ENCODE measurements around the gene PTPN14. TPM values are rescaled to one million over a fixed set of nuclear protein-coding genes. Genes with fewer than 3 reads are reported as not detected.

PTPN14 gene
- polyA plus RNA-seq, 4 donors: 29.6 to 42.9 (median 33.5) TPM

DNA sequence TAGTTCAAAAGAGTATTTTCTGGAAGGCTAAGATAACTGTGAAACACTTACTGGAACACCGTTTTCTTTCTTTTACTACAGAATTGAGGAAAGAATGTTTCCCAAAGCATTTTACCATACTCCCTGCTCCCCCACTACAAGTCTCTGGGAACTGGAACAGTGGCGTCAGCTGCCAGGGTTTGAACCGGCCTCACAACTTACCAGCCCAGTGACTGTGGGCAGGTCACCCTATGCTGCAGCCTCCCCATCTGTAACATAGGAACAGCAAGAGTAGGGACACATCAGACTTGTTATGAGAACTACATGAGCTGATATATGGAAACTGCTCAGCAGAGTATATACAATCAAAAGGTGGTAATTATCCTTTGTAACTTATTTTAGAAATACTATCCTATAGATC is 91.5 kb downstream of the PTPN14 start:
- no peak for DNase-seq (ENCODE audit: low read depth in 4 of 4, low spot score in 2 of 4)

DNA sequence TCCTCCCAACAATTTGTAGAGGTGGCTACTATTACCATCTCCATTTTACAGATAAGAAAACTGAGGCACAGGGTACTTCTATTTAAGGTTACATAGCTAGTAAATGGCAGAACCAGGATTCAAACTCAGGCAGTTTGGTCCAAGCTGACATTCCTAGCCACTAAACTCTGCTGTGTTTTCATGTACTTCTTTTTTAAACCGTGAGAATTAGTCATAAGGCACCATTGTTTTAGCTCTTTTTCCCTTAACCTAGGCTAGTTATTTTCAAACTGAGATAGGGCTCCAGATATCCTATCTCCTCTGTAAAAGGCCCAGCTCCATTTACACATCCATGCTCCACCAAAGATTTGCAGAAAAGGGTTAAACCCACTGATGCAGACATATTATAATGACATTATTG is 92.9 kb downstream of the PTPN14 start:
- DNase-seq (ENCODE audit: low read depth in 4 of 4, low spot score in 2 of 4): no peak

DNA sequence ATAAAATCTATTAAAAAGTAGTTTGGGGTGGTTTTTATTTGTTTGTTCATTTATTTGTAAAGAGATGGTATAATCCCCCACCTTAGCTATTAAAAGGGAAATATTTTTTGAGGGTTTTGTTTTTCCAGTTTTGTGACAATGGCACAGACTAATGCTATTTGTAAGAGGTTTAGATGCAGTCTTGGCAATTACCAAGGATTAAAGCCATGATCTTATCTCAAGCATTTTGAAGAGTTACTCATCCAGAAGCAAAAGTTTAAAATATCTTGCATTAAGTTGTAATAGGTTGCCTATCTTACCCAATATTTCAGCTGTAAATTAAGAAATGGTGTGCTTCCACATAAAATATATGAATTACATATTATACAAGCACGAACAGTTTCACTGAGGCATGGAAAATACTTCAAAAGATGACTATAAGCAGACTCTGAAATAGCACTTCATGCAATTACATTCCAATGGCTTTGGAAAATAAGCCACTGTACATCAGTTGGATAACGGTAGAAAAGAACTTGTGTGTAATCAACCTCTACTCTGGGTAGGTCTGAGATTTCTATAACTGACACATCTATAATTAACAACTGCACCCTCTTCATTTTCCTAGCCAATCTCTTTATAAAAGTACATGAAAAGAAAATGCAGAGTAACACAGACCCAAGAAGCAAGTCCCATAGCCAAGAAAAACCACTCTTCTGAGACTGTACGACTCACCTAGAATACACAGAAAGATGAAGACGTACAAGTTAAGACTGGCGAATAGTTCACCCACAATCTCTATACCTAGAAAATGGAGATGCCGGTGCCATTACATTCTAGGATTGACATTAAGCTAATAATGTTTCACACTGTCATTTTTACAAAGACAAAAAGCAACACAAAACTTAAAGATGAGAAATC is 95.2 kb downstream of the PTPN14 start:
- DNase-seq (ENCODE audit: low read depth in 4 of 4, low spot score in 2 of 4): no peak

DNA sequence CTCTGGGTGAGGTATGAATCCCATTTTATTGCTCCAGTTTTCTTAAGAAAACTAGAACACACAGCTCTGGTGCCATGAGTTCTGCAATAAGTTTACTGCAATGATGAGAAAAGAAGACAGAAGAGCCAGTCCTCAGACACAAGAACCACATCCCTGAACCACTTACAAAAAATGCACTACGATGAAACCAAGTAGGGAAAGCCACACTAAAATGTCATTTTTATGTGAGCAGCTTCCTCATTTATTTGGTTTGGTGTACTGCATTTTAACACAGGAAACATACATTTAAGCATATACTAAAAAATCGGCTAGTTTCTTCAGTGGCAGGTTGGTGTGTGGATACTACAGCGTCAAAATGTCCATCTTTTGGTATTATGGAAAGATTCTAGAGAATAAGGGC is 95.9 kb downstream of the PTPN14 start:
- no peak for DNase-seq (ENCODE audit: low read depth in 4 of 4, low spot score in 2 of 4)

DNA sequence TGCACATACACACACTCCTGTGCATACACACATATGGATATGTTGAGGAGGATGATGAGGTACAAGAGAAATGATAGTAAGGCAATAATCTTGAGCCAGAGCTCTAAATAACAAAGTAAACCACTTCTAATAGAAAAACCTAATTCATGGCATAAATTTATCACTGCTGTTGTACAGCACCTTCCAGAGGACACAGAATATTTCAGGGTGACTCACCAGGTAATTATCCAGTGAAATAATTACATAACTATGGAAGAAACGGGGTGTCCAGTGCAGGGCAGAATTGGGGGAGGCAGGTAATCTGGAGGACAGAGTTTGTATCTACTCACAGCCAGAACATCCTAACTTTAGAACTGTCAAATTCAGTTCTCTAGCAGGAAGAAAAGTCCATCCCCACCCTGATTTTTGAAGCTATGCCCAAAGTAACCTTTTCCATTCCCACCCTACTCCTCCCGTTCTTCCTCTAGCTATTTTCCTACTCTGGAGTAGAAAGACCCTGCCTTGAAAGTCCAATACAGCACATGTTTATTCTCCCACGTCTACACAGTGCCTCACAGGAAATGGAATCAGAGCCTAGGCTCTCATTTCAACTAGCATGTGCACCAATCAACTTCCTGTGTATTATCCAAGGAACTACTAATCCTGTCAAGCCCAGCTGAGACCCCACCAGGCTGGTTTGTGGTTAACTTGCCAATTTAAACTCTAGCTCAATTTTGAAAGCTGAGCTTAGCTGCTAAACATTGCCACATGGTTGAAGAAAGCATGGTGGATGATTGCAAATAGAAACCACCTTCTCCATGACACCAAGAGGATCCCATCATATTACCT is 96.6 kb downstream of the PTPN14 start:
- DNase-seq (ENCODE audit: low read depth in 4 of 4, low spot score in 2 of 4): no peak

DNA sequence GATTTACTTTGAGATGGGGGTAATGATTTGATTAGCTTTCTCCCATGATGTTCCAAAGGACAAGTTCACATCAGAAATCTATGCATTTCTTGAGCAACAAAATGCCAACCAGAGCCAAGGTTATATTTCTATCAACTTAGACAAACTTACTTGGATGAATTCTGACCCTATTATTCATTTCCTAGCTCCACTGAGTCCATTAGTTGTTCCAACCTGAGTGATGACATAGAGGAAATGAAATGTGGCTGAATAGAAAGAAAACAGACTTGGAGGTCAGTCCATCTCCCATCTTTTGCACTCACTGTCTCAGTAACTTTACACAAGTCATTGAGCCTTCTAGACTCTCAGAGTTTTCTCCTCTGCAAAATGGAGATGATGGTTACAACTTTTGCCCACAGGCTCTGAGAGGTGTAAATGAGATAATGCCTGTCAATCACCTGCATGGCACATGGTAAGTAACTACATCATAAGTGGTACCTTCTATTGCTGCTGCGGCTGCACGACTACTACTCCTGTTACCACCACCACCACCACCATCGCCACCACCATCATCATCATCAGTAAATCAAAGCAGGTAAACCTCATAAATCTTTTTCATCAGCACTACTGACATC is 98.2 kb downstream of the PTPN14 start:
- no peak for DNase-seq (ENCODE audit: low read depth in 4 of 4, low spot score in 2 of 4)

DNA sequence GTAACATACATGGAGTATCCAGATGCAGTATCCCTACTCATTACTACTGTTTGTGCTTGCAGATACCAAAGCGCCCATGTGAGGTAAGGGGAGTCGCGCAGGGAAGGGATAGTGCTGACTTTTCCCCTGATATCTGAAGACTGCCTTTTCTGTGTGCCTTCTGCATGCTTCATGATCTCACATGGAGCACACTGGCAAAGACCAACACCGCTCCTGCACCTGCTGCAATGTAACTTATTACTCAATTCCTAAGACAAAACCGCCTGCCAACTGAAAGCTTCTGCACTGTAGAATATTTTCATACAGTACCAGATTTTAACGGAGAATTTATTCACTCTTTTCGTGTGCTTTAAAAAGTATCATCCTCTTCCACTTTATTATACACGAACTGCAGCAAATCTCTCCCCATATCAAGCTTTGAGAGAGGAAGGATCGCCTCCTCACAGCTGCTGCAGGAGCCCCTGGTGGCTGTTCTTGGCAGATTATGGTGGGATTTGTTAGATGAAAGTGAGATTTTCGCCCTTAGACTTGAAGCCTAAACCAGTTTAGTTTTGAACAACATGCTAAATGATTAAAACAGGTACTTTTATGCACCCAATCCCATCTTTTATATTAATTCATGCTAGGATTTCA is 99.1 kb downstream of the PTPN14 start:
- DNase-seq (ENCODE audit: low read depth in 4 of 4, low spot score in 2 of 4): no peak

DNA sequence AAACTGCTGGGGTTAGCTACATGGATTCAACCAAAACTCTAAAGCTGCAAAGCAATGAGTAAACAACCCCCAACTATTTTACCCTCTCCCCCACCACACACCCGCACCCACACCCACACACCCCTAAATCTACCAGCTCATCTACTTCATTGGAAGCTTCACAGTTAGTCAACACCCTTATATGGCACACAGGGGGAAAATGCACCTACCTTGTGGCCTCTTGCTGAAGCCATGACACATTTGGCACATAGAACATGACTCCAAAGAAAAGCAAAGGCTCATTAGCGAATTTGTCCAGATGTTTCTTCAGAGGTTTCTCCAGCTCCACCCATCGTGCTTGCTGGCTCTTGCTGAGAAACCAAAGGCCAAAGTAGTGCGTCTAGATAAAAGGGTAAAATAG is 99.8 kb downstream of the PTPN14 start:
- no peak for DNase-seq (ENCODE audit: low read depth in 4 of 4, low spot score in 2 of 4)

DNA sequence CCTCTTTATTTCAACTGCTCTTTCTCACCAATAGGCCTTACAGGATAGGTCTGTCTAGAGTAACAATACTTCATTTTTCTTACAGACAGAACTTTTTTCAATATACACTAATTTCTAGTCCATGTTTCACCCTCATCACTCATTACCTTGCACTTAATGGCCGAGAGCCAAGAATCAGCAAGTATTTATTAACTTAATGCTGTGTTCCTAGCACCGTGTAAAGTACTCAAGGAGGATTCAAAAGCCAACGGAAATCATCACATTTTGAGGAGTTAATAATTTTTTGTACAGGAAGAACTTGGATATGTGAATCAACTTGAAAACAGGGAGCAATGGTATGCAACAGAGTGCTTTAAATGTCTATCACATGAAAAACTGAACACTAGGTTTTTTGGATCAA is 102.0 kb downstream of the PTPN14 start:
- DNase-seq (ENCODE audit: low read depth in 4 of 4, low spot score in 2 of 4): no peak

DNA sequence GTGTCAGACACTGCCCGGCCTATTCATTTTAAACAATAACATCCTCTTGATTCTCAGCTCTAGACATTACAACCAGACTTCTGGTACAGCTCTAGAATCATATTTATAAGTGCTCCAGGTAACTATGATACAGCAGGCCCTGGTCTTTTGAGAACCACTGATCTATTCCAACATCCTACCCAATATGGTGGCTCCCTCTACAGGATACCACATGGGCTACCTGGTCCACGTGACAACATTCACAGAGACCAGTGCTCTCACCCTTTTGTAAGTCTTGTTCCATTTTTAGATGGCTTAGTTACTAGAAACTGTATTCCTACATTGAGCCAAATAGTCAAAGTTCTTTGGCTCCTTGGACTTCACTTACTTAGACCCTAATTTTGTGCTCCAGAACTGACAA is 102.9 kb downstream of the PTPN14 start:
- no peak for DNase-seq (ENCODE audit: low read depth in 4 of 4, low spot score in 2 of 4)

DNA sequence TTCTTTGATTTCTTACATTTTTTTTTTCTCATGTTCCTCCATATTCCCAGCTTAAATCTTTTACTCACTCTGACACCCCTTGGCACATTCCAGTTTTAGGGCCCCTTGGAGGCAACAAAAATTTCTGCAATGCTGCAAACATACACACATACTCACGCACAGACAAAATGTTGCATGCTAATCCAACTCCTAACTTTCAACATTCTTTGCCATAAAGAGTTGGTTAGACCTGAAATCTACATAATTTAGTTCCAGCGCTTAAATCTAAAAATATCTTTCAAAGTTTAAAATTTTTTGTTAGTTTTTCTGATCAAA is 103.9 kb downstream of the PTPN14 start:
- DNase-seq (ENCODE audit: low read depth in 4 of 4, low spot score in 2 of 4): no peak

DNA sequence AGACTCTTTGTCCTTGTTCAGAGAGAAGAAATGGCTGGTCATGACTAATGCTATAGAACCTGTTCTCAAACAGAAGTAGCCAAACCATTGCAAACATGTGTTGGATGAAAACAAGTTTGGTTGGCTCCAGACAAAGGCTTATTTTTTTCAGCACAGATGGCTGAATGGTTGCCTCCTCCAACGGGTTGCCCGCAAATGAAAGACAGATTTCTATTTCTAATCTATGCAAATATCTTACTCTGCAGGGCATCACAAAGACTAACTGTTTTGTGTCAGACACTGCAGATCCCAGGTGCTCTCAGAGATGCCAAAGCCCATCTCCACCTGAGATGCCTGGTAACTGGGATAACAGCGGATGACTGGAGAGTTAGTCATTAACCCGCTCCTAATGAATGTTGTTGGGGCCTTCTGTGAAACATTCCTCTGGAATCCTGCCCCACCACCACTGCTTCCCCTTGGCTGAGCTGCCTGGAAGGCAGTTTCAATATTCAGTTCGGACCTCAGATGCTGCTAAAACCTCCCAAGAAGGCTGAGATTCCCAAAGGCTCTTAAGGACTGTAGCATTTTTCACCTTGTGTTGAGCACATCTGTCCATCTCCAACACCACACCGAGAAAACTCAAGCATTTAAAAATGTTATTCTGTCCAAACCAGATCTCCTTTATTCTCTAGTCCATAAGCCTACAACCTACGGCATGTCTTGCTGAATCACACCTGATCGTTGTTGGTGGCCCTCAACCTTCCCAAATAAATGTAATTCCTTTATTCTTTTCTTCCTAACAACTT is 104.4 kb downstream of the PTPN14 start:
- DNase-seq (ENCODE audit: low read depth in 4 of 4, low spot score in 2 of 4): peak in 2 of 4 donors; percentile 37 to 52

DNA sequence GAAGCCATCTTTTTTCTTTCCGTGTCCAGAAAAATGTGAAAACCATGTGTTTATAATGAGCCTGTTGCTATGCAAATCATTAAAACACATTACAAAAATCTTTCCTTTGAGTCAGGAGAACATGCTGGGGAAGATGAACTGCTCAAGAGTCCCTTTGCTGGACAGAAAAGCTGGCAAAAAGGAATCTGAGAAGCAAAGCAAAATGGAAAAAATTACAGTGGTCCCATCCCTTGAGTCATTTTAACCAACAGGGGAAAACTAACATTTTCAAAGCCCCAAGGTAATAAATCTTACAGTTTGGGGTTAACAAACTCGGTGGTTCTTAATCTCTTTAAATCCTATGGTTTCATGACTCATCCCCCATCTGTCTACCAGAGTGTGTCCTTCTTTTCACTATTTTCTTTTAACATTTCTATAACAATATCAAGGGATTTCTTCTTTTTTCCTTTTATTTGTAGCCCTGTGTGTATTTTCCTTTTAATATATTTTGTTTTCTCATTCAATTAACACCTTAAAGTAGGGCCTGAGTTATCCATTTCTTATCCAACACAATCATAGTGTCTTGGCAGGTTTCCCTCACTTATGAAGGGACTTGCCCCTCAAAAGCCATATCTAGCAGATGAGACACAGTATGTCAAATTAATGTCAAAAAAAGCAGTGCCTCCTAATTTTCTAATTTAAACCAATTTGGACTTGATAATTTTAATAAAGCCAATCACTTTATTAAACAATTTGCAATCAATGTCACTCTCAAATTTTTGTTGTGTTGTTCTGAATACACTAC is 105.4 kb downstream of the PTPN14 start:
- no peak for DNase-seq (ENCODE audit: low read depth in 4 of 4, low spot score in 2 of 4)

DNA sequence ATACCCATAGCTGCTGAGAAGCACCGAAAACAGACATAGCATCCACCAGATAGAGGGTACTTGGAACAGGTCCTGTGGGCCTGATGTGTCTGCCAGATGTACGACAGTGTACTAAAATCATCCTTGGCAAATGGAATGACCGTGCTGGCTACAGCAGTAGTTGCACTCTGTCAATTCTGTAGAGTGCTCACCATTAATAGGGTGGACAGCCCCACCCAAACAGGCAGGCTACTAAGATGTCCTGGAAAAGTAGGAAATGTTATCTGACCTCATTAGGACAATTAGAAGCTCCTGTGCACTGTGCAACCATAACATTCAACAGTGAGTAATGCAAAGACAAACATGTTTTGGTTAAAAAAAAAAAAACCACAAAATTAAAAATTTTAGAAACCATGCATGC is 106.2 kb downstream of the PTPN14 start:
- DNase-seq (ENCODE audit: low read depth in 4 of 4, low spot score in 2 of 4): no peak

DNA sequence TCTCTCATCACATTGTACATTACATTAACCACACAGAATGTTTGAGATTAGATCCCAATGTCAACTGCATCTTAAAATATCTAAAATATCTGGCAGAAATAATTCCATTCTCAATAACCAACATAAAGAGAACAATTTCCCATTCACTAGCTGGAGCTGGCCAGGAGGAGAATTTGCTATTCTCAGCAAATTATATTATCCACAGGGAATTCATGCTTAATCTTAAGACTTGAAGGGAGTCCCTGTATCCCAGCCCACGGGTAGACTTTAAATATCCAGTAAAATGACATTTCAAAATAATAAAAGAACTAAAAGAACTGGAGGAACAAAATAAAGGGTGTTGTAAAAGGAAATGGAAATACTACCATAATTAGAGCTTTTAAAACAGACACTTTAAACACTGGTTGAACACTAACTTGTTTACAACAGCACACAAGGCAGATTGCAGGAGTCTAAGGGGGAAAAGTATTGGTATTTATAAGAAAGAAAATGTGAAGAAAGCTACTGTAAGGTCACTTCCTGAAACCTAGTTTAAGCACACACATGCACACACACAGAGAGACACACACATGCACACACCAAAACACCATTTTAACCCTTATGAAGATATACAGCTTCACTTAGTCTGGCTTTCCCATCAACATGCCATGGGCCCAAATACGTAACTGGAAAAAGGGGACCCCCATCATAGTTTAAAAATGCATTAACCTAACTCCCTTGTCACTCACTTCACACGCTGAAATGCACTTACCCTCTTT is 107.0 kb downstream of the PTPN14 start:
- no peak for DNase-seq (ENCODE audit: low read depth in 4 of 4, low spot score in 2 of 4)

DNA sequence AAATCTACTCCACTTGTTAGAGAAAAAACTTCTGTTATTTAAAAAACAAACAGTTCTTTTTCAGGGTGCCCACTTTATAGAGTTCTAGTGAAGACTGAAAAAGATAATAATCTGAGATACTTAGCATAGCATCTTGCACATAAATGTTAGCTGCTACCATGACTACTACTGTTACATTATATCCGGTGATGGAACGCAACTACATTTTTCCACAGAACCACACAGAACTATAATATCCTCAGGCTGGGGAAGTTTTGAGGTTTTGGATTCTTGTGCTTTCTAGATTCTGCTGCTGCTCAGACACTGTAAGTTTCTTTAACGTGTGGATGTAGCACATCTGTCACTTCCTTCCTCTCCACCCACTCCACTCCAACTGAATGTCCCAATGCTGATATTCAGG is 110.3 kb downstream of the PTPN14 start:
- DNase-seq (ENCODE audit: low read depth in 4 of 4, low spot score in 2 of 4): no peak

DNA sequence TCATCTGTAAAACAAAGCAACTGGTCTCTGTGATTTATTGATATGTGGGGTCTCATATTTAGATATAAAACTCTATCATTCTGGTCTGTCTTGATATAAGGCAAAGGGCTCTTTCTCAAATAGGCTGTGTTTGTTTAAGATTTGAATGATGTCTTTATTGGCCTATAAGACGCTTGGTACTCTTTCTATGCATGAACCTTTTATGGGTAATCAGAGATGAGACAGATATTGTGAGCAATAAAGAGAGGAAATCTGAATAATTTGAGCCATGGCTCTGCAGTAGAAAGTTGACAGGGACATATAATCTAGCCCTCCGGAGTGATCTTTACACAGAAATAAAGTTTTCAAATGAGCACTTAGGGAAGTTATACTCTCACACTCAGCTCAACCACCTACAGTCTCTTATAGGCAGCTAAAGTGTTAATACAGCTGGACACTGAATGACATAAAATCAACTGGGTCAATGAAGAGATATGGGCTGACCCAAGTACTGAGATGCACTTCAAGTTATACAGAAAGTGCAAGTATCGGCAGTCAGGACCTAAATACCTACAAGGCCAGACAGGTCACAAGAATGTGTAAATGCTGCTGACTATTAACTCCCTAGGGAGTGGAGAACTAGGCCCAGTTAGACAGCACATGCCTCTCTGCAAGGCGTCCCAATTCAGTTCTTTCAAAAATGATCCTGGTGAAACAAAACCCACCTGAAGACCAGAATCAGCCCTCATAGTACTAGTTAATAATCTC is 111.0 kb downstream of the PTPN14 start:
- DNase-seq (ENCODE audit: low read depth in 4 of 4, low spot score in 2 of 4): no peak
